Activated CD8-positive, alpha-beta T cell treated with anti-CD3 and anti-CD28 coated beads for 36 hours (primary cell): Measurements from ENCODE around the gene ACP6. TPM values are rescaled to one million over a fixed set of nuclear protein-coding genes. Genes with fewer than 3 reads are reported as not detected.

Experiments
- ATAC-seq: fragments of 200-7000 bp; cut with Tn5 transposase; one replicate; pipeline ENCODE4 v1.10.0; 2021; ENCODE audit warnings: mild to moderate bottlenecking, moderate library complexity
- CTCF ChIA-PET: fragments of 350-600 bp; sonication (Branson Sonifier 250); formaldehyde crosslinking; loops from one replicate; lab custom pipeline; 2021; ENCODE audit warnings: antibody characterized with exemption; lab: Charles Lee
- POLR2A ChIA-PET: fragments of 350-600 bp; sonication (Branson Sonifier 250); formaldehyde crosslinking; loops from one replicate; lab custom pipeline; 2021; ENCODE audit warnings: antibody characterized with exemption; lab: Charles Lee
- DNase-seq: peaks from one replicate; pipeline ENCODE4 v3.0.0-alpha.2; 2020
- H3K27ac Mint-ChIP-seq: one replicate; pipeline ENCODE4 v1.8.0; 2021; ENCODE audit warnings: mild to moderate bottlenecking, mixed read lengths
- H3K27me3 Mint-ChIP-seq: one replicate; pipeline ENCODE4 v1.8.0; 2021; ENCODE audit warnings: mixed read lengths
- H3K36me3 Mint-ChIP-seq: one replicate; pipeline ENCODE4 v1.8.0; 2021; ENCODE audit warnings: low read depth, mixed read lengths
- H3K4me1 Mint-ChIP-seq: one replicate; pipeline ENCODE4 v1.8.0; 2021; ENCODE audit warnings: low read depth, mixed read lengths
- H3K4me3 Mint-ChIP-seq: one replicate; pipeline ENCODE4 v1.8.0; 2021; ENCODE audit warnings: mild to moderate bottlenecking, moderate library complexity, mixed read lengths
- H3K9me3 Mint-ChIP-seq: one replicate; pipeline ENCODE4 v1.8.0; 2021; ENCODE audit warnings: mixed read lengths
- CTCF ChIP-seq: fragments of 200-600 bp; IDR thresholded peaks from one replicate; pipeline ENCODE4 v1.8.0; 2022; ENCODE audit warnings: antibody characterized with exemption, mild to moderate bottlenecking
- intact Hi-C: fragments of 100-400 bp; cut with micrococcal nuclease; formaldehyde crosslinking; loops from one replicate; pipeline ENCODE4 v1.10.0; 2022
- total RNA-seq, 2 experiments: library from RNA; stranded (reverse); gene quantifications; one replicate each; pipeline ENCODE4 v1.2.3, GENCODE V29; 2021

The ACP6 gene
- total RNA-seq, 2 experiments from 2014 or later, result 16.9 to 20.9 TPM

GRCh38 chr1:147717051-147717705 is 46.9 kb upstream of the ACP6 start:
- no peak overlapping the region for H3K27ac Mint-ChIP-seq
- ATAC-seq (no peak), DNase-seq (no peak)
- POLR2A ChIA-PET, result no interaction called here
- H3K9me3 Mint-ChIP-seq, result no peaks in the 10 kb centered on the region
- H3K27me3 Mint-ChIP-seq, result peaks cover 27% of the 10 kb centered on the region
- no peak for TF ChIP-seq CTCF
- H3K4me3 Mint-ChIP-seq, result no peak overlapping the region
- H3K36me3 Mint-ChIP-seq, result no peaks in the 10 kb centered on the region
- CTCF ChIA-PET, result interaction anchor here (1.5 to 1.6 kb wide), 2 partner anchors 15 to 176 kb away, joined by 3 read pairs; no protein-coding TSS in a partner anchor
- intact Hi-C loops, result no loop called here
- no peaks in the 10 kb centered on the region for H3K4me1 Mint-ChIP-seq

GRCh38 chr1:147712605-147713004 is 42.3 kb upstream of the ACP6 start:
- no peaks in the 10 kb centered on the region for H3K9me3 Mint-ChIP-seq
- intact Hi-C loops, result no loop called here
- ATAC-seq (no peak), DNase-seq (no peak)
- H3K27ac Mint-ChIP-seq, result no peak overlapping the region
- peaks cover 28% of the 10 kb centered on the region for H3K27me3 Mint-ChIP-seq
- POLR2A ChIA-PET, result no interaction called here
- CTCF ChIA-PET, result interaction anchor here (0.9 kb wide), 1 partner anchor 180 kb away, joined by 5 read pairs; no protein-coding TSS in a partner anchor
- no peaks in the 10 kb centered on the region for H3K36me3 Mint-ChIP-seq
- no peak for TF ChIP-seq CTCF
- no peaks in the 10 kb centered on the region for H3K4me1 Mint-ChIP-seq
- no peak overlapping the region for H3K4me3 Mint-ChIP-seq

GRCh38 chr1:147700042-147701006 is 30.0 kb upstream of the ACP6 start:
- ATAC-seq (peak; percentile 95), DNase-seq (peak; percentile 74)
- H3K27me3 Mint-ChIP-seq, result peaks cover 16% of the 10 kb centered on the region
- no peaks in the 10 kb centered on the region for H3K9me3 Mint-ChIP-seq
- POLR2A ChIA-PET, result no interaction called here
- no peak overlapping the region for H3K4me3 Mint-ChIP-seq
- no peaks in the 10 kb centered on the region for H3K36me3 Mint-ChIP-seq
- CTCF ChIA-PET, result interaction anchor here (0.7 to 2.6 kb wide), 7 partner anchors 20 to 204 kb away, joined by 3 to 7 read pairs (median 4); no protein-coding TSS in a partner anchor
- no peak overlapping the region for H3K27ac Mint-ChIP-seq
- TF ChIP-seq CTCF, result peak; percentile 75
- intact Hi-C loops, result no loop called here
- H3K4me1 Mint-ChIP-seq, result peaks cover 5% of the 10 kb centered on the region

- DNase-seq (no peak), ATAC-seq (no peak)
- ChIA-PET POLR2A (no interaction called here), CTCF (interaction anchor here (0.7 to 1.0 kb wide), 3 partner anchors 19 to 288 kb away, joined by 3 to 4 read pairs (median 3); no protein-coding TSS in a partner anchor)
- H3K36me3 Mint-ChIP-seq, result no peaks in the 10 kb centered on the region
- intact Hi-C loops, result loop anchor here (5.0 kb wide), 1 partner anchor 57 kb away; no protein-coding TSS in a partner anchor
- no peak overlapping the region for H3K4me3 Mint-ChIP-seq
- no peak for TF ChIP-seq CTCF
- H3K27ac Mint-ChIP-seq, result no peak overlapping the region
- peaks cover 17% of the 10 kb centered on the region for H3K27me3 Mint-ChIP-seq
- H3K4me1 Mint-ChIP-seq, result peaks cover 5% of the 10 kb centered on the region
- H3K9me3 Mint-ChIP-seq, result no peaks in the 10 kb centered on the region
These were observed 29.3 kb upstream of the ACP6 start for GRCh38 chr1:147699686-147700041.
